A549 (cell line): Measurements from ENCODE around the gene DDN. TPM values are rescaled to one million over a fixed set of nuclear protein-coding genes. Genes with fewer than 3 reads are reported as not detected.

Source experiments
- ATAC-seq, 2 experiments: fragments of 200-7000 bp in 1 of 2; fragments of >200 bp in 1 of 2; cut with Nextera tagmentation in 1 of 2; cut with Tn5 transposase in 1 of 2; 3 replicates each; pipeline versions ENCODE4 v1.8.0 to v1.9.1; 2018 to 2020; ENCODE audit warnings: mild to moderate bottlenecking in 1 of 2, moderate library complexity in 1 of 2
- CTCF ChIA-PET: fragments of 300-600 bp; sonication (Branson Sonifier 250); formaldehyde crosslinking; extraction: SDS; loops from one replicate; lab custom pipeline; 2021; ENCODE audit warnings: antibody characterized with exemption, inconsistent platforms; lab: Yijun Ruan, JAX
- POLR2A ChIA-PET: fragments of 350-600 bp; formaldehyde crosslinking; extraction: SDS; loops from one replicate; lab custom pipeline; 2021; ENCODE audit warnings: antibody characterized with exemption, inconsistent platforms; lab: Yijun Ruan, JAX
- DNase-seq, 2 experiments: peaks; one replicate each; pipeline versions ENCODE4 v3.0.0 to v3.0.0-alpha.2; 2011 to 2016; ENCODE audit warnings: low read depth in 1 of 2, low spot score in 1 of 2
- FAIRE-seq: peaks from 2 replicates; lab custom pipeline; 2011; peaks lifted over from hg19 to GRCh38; lab: Jason Lieb, UNC
- H3K27ac ChIP-seq, 2 experiments: fragments of >200 bp; sonication (Bioruptor Twin); formaldehyde crosslinking; 3 replicates each; pipeline ENCODE4 v1.5.1; 2016 to 2017
- H3K4me1 ChIP-seq: fragments of >200 bp; sonication (Bioruptor Twin); formaldehyde crosslinking; 3 replicates; pipeline ENCODE4 v1.6.1; 2016
- H3K4me2 ChIP-seq: fragments of >200 bp; sonication (Bioruptor Twin); formaldehyde crosslinking; 3 replicates; pipeline ENCODE4 v1.6.1; 2016
- H3K4me3 ChIP-seq: fragments of >200 bp; sonication (Bioruptor Twin); formaldehyde crosslinking; 3 replicates; pipeline ENCODE4 v1.5.1; 2016
- H3K9me3 ChIP-seq: fragments of >200 bp; sonication (Bioruptor Twin); formaldehyde crosslinking; 3 replicates; pipeline ENCODE4 v1.6.1; 2016
- CBX8 ChIP-seq: fragments of 200-600 bp; sonication (generic); IDR thresholded peaks from 2 replicates; pipeline ENCODE4 v1.6.1; 2016
- CEBPB ChIP-seq, 2 experiments: fragments of >200 bp in 1 of 2; sonication (Bioruptor Twin) in 1 of 2; formaldehyde crosslinking in 1 of 2; IDR thresholded peaks; 2 replicates each; pipeline ENCODE4 v1.6.1; 2012 to 2016
- FOSB ChIP-seq: fragments of 250-450 bp; sonication (Bioruptor Pico); IDR thresholded peaks from 2 replicates; pipeline ENCODE4 v1.5.0; 2020; ENCODE audit warnings: mild to moderate bottlenecking, moderate library complexity
- FOSL2 ChIP-seq, 2 experiments: fragments of 450-650 bp in 1 of 2; fragments of >200 bp in 1 of 2; sonication (Bioruptor Twin) in 1 of 2; formaldehyde crosslinking; IDR thresholded peaks; 2 replicates each; pipeline versions ENCODE4 v1.5.0 to v1.6.1; 2016 to 2020; ENCODE audit warnings: mild to moderate bottlenecking in 1 of 2, moderate library complexity in 1 of 2
- FOXS1 ChIP-seq: fragments of 250-450 bp; sonication (Bioruptor Pico); IDR thresholded peaks from 2 replicates; pipeline ENCODE4 v1.5.0; 2020; ENCODE audit warnings: mild to moderate bottlenecking, moderate library complexity
- GATA3 ChIP-seq: IDR thresholded peaks from 2 replicates; pipeline ENCODE4 v1.6.1; 2012; ENCODE audit warnings: borderline replicate concordance
- JUNB ChIP-seq: fragments of >200 bp; sonication (Bioruptor Twin); formaldehyde crosslinking; IDR thresholded peaks from 2 replicates; pipeline ENCODE4 v1.6.1; 2016
- KDM5A ChIP-seq: fragments of 200-600 bp; sonication (generic); IDR thresholded peaks from 2 replicates; pipeline ENCODE4 v1.6.1; 2016; ENCODE audit warnings: antibody characterized with exemption, mild to moderate bottlenecking
- MYC ChIP-seq: IDR thresholded peaks from 2 replicates; pipeline ENCODE4 v1.6.1; 2012; ENCODE audit warnings: mild to moderate bottlenecking, inconsistent platforms, low read length, improper control_type of control experiment, borderline replicate concordance
- NR3C1 ChIP-seq: fragments of >200 bp; sonication (Bioruptor Twin); formaldehyde crosslinking; IDR thresholded peaks from 3 replicates; pipeline ENCODE4 v1.6.1; 2017
- POLR2AphosphoS2 ChIP-seq: conservative IDR thresholded peaks from 2 replicates; pipeline ENCODE4 v1.6.1; 2012; ENCODE audit warnings: low read length, improper control_type of control experiment, inconsistent platforms
- TP53 ChIP-seq: fragments of 250-450 bp; sonication (Bioruptor Pico); IDR thresholded peaks from 2 replicates; pipeline ENCODE4 v1.5.0; 2021; ENCODE audit warnings: mild to moderate bottlenecking, moderate library complexity
- ZNF302 ChIP-seq: fragments of 250-450 bp; sonication (Bioruptor Pico); IDR thresholded peaks from 2 replicates; pipeline ENCODE4 v1.9.0; 2021; ENCODE audit warnings: inconsistent platforms, mild to moderate bottlenecking, moderate library complexity
- polyA plus RNA-seq, 4 experiments: library from polyadenylated mRNA; depleted of rRNA in 3 of 4; stranded (reverse); fragments of >200 nt; fragmentation: RNase III in 1 of 4; extraction: RNeasy Plus Mini Kit Qiagen cat#74134 plus additional on column Dnase treatment in 1 of 4; gene quantifications; 2 replicates in 3 of 4; 3 replicates in 1 of 4; pipeline ENCODE4 v1.2.3, GENCODE V29; 2011 to 2017
- small RNA-seq, 6 experiments: library from RNA; depleted of rRNA; stranded (forward); fragments of <200 nt; gene quantifications; one replicate each; pipeline ENCODE3, GENCODE V24; 2012
- TF ChIP-seq, protein P1 (sequence below): IDR thresholded peaks from 2 replicates; pipeline ENCODE4 v1.6.1; 2012
- TF ChIP-seq, protein P2 (sequence below): fragments of 250-450 bp; sonication (Bioruptor Pico); IDR thresholded peaks from 2 replicates; pipeline ENCODE4 v1.5.0; 2020; ENCODE audit warnings: low read depth, mild to moderate bottlenecking, moderate library complexity
- TF ChIP-seq, protein P3 (sequence below): fragments of >200 bp; sonication (Bioruptor Twin); formaldehyde crosslinking; IDR thresholded peaks from 3 replicates; pipeline ENCODE4 v1.5.1; 2016

Gene DDN
- polyA plus RNA-seq, 2 of the 4 experiments (the other 2 are of a cell fraction), result 0.12 to 0.50 TPM

DNA sequence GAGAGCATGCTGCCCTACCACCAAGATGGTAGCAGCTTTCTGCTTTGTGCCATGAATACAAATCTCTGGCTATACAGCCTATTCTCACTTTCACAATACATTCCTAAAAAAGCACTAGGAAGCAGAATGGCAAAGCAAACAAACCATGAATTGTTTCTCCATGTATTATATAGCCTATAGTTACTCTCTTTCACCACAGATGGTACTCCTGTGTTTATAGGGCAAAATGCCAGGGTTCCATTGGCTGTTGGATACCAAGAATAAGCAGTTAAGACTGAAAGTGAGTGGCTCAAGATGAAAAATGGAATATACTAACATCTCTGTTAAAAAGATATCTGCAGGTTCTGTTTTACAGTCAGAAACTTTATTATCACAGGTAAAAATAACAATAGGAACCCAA lies 53.0 kb downstream of the DDN start:
- no peak overlapping the region for H3K4me3 ChIP-seq
- ChIA-PET POLR2A (interaction anchor here (1.1 to 1.4 kb wide), 2 partner anchors 12 to 21 kb away, joined by 3 to 5 read pairs; partner anchors contain the start of genes ARF3 and FKBP11), CTCF (interaction anchor here (0.6 to 77.5 kb wide), 6 partner anchors 8 to 132 kb away, joined by 3 to 2584 read pairs (median 4); partner anchors contain the start of genes ARF3, DDN, FKBP11 and PRKAG1)
- DNase-seq (no peak), ATAC-seq (no peak), FAIRE-seq (no peak)
- no peaks in the 10 kb centered on the region for H3K4me1 ChIP-seq
- TF ChIP-seq, protein P1, sequence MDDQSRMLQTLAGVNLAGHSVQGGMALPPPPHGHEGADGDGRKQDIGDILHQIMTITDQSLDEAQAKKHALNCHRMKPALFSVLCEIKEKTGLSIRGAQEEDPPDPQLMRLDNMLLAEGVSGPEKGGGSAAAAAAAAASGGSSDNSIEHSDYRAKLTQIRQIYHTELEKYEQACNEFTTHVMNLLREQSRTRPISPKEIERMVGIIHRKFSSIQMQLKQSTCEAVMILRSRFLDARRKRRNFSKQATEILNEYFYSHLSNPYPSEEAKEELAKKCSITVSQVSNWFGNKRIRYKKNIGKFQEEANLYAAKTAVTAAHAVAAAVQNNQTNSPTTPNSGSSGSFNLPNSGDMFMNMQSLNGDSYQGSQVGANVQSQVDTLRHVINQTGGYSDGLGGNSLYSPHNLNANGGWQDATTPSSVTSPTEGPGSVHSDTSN, result no peak
- TF ChIP-seq, protein P2, sequence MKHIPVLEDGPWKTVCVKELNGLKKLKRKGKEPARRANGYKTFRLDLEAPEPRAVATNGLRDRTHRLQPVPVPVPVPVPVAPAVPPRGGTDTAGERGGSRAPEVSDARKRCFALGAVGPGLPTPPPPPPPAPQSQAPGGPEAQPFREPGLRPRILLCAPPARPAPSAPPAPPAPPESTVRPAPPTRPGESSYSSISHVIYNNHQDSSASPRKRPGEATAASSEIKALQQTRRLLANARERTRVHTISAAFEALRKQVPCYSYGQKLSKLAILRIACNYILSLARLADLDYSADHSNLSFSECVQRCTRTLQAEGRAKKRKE, result no peak
- TF ChIP-seq FOXS1 (CRISPR knock-in tag) (no peak), CBX8 (no peak), ZNF302 (no peak), FOSL2 (IDR thresholded peaks at IDR 0.05) (no peak), FOSL2 (CRISPR knock-in tag; IDR thresholded peaks at IDR 0.05) (no peak), TP53 (no peak), GATA3 (no peak), JUNB (no peak), FOSB (CRISPR knock-in tag) (no peak), POLR2AphosphoS2 (no peak), MYC (no peak), CEBPB (IDR thresholded peaks at IDR 0.05) (no peak), KDM5A (no peak), NR3C1 (no peak)
- TF ChIP-seq, protein P3, sequence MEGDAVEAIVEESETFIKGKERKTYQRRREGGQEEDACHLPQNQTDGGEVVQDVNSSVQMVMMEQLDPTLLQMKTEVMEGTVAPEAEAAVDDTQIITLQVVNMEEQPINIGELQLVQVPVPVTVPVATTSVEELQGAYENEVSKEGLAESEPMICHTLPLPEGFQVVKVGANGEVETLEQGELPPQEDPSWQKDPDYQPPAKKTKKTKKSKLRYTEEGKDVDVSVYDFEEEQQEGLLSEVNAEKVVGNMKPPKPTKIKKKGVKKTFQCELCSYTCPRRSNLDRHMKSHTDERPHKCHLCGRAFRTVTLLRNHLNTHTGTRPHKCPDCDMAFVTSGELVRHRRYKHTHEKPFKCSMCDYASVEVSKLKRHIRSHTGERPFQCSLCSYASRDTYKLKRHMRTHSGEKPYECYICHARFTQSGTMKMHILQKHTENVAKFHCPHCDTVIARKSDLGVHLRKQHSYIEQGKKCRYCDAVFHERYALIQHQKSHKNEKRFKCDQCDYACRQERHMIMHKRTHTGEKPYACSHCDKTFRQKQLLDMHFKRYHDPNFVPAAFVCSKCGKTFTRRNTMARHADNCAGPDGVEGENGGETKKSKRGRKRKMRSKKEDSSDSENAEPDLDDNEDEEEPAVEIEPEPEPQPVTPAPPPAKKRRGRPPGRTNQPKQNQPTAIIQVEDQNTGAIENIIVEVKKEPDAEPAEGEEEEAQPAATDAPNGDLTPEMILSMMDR, result no peak
- H3K27ac ChIP-seq, result no peak overlapping the region
- no peaks in the 10 kb centered on the region for H3K9me3 ChIP-seq
- no peak overlapping the region for H3K4me2 ChIP-seq

Small RNA genes lying within 50 kb of the gene (small RNA-seq; reads per million reads assigned to genes)
- 0 reads per million in 6 experiments for gene RNU6-940P

Other genes with a start within 250 kb of the DDN start
- gene ADCY6, start 210.3 kb downstream of the DDN start, polyA plus RNA-seq (2011; rRNA removed), result 16.3 and 20.9 TPM in 2 replicates
- gene ADCY6, start 210.3 kb downstream of the DDN start, polyA plus RNA-seq (2017; fragmentation: RNase III; extraction: RNeasy Plus Mini Kit Qiagen cat#74134 plus additional on column Dnase treatment), result 18.2 to 20.8 TPM (median 19.8 TPM) in 3 replicates
- 12.9 and 15.4 TPM in 2 replicates for gene CACNB3, start 180.9 kb downstream of the DDN start, polyA plus RNA-seq (2011; rRNA removed)
- gene CACNB3, start 180.9 kb downstream of the DDN start, polyA plus RNA-seq (2017; fragmentation: RNase III; extraction: RNeasy Plus Mini Kit Qiagen cat#74134 plus additional on column Dnase treatment), result 17.2 to 25.8 TPM (median 23.9 TPM) in 3 replicates
- 132 TPM in 2 replicates for gene DDX23, start 147.2 kb downstream of the DDN start, polyA plus RNA-seq (2011; rRNA removed)
- 112 to 119 TPM (median 116 TPM) in 3 replicates for gene DDX23, start 147.2 kb downstream of the DDN start, polyA plus RNA-seq (2017; fragmentation: RNase III; extraction: RNeasy Plus Mini Kit Qiagen cat#74134 plus additional on column Dnase treatment)
- 37.8 and 54.5 TPM in 2 replicates for gene RND1, start 133.5 kb downstream of the DDN start, polyA plus RNA-seq (2011; rRNA removed)
- 16.8 to 28.7 TPM (median 26.5 TPM) in 3 replicates for gene RND1, start 133.5 kb downstream of the DDN start, polyA plus RNA-seq (2017; fragmentation: RNase III; extraction: RNeasy Plus Mini Kit Qiagen cat#74134 plus additional on column Dnase treatment)
- 50.9 and 61.9 TPM in 2 replicates for gene FKBP11, start 73.9 kb downstream of the DDN start, polyA plus RNA-seq (2011; rRNA removed)
- gene FKBP11, start 73.9 kb downstream of the DDN start, polyA plus RNA-seq (2017; fragmentation: RNase III; extraction: RNeasy Plus Mini Kit Qiagen cat#74134 plus additional on column Dnase treatment), result 41.2 to 45.5 TPM (median 42.2 TPM) in 3 replicates
- gene ARF3, start 41.9 kb downstream of the DDN start, polyA plus RNA-seq (2011; rRNA removed), result 281 and 287 TPM in 2 replicates
- 133 to 138 TPM (median 138 TPM) in 3 replicates for gene ARF3, start 41.9 kb downstream of the DDN start, polyA plus RNA-seq (2017; fragmentation: RNase III; extraction: RNeasy Plus Mini Kit Qiagen cat#74134 plus additional on column Dnase treatment)
- 1.8 and 2.0 TPM in 2 replicates for gene WNT10B, start 27.6 kb downstream of the DDN start, polyA plus RNA-seq (2011; rRNA removed)
- 1.5 to 1.9 TPM (median 1.7 TPM) in 3 replicates for gene WNT10B, start 27.6 kb downstream of the DDN start, polyA plus RNA-seq (2017; fragmentation: RNase III; extraction: RNeasy Plus Mini Kit Qiagen cat#74134 plus additional on column Dnase treatment)
- not detected in 2 replicates for gene WNT1, start 21.1 kb downstream of the DDN start, polyA plus RNA-seq (2011; rRNA removed)
- gene WNT1, start 21.1 kb downstream of the DDN start, polyA plus RNA-seq (2017; fragmentation: RNase III; extraction: RNeasy Plus Mini Kit Qiagen cat#74134 plus additional on column Dnase treatment), result not detected in 3 replicates
- gene PRKAG1, start 19.4 kb upstream of the DDN start, polyA plus RNA-seq (2011; rRNA removed), result 100 and 117 TPM in 2 replicates
- gene PRKAG1, start 19.4 kb upstream of the DDN start, polyA plus RNA-seq (2017; fragmentation: RNase III; extraction: RNeasy Plus Mini Kit Qiagen cat#74134 plus additional on column Dnase treatment), result 40.0 to 42.8 TPM (median 41.9 TPM) in 3 replicates
- gene KMT2D, start 61.4 kb upstream of the DDN start, polyA plus RNA-seq (2011; rRNA removed), result 17.6 and 21.4 TPM in 2 replicates
- 20.0 to 24.8 TPM (median 20.8 TPM) in 3 replicates for gene KMT2D, start 61.4 kb upstream of the DDN start, polyA plus RNA-seq (2017; fragmentation: RNase III; extraction: RNeasy Plus Mini Kit Qiagen cat#74134 plus additional on column Dnase treatment)
- 4.0 TPM in 2 replicates for gene RHEBL1, start 70.6 kb upstream of the DDN start, polyA plus RNA-seq (2011; rRNA removed)
- 1.8 to 2.4 TPM (median 2.1 TPM) in 3 replicates for gene RHEBL1, start 70.6 kb upstream of the DDN start, polyA plus RNA-seq (2017; fragmentation: RNase III; extraction: RNeasy Plus Mini Kit Qiagen cat#74134 plus additional on column Dnase treatment)
- not detected in 2 replicates for gene DHH, start 95.4 kb upstream of the DDN start, polyA plus RNA-seq (2011; rRNA removed)
- not detected in 3 replicates for gene DHH, start 95.4 kb upstream of the DDN start, polyA plus RNA-seq (2017; fragmentation: RNase III; extraction: RNeasy Plus Mini Kit Qiagen cat#74134 plus additional on column Dnase treatment)
- gene LMBR1L, start 111.5 kb upstream of the DDN start, polyA plus RNA-seq (2011; rRNA removed), result 25.1 and 35.7 TPM in 2 replicates
- gene LMBR1L, start 111.5 kb upstream of the DDN start, polyA plus RNA-seq (2017; fragmentation: RNase III; extraction: RNeasy Plus Mini Kit Qiagen cat#74134 plus additional on column Dnase treatment), result 12.9 to 20.0 TPM (median 16.7 TPM) in 3 replicates
- gene TUBA1B, start 132.0 kb upstream of the DDN start, polyA plus RNA-seq (2011; rRNA removed), result 2,708 and 2,745 TPM in 2 replicates
- 2,367 to 2,820 TPM (median 2,590 TPM) in 3 replicates for gene TUBA1B, start 132.0 kb upstream of the DDN start, polyA plus RNA-seq (2017; fragmentation: RNase III; extraction: RNeasy Plus Mini Kit Qiagen cat#74134 plus additional on column Dnase treatment)
- gene TUBA1A, start 189.7 kb upstream of the DDN start, polyA plus RNA-seq (2011; rRNA removed), result 163 and 231 TPM in 2 replicates
- 218 to 241 TPM (median 222 TPM) in 3 replicates for gene TUBA1A, start 189.7 kb upstream of the DDN start, polyA plus RNA-seq (2017; fragmentation: RNase III; extraction: RNeasy Plus Mini Kit Qiagen cat#74134 plus additional on column Dnase treatment)